ENCODE measurements around the gene SLC1A5. TPM values are rescaled to one million over a fixed set of nuclear protein-coding genes. Genes with fewer than 3 reads are reported as not detected.
A peak's percentile ranks its signal among the peaks of the same experiment; 100 is the strongest.
"Not testable (repeated sequence)": the region's sequence is repeated elsewhere in the genome, so short reads cannot be mapped to it uniquely, and the experiment has no call there.

Gene SLC1A5
- total RNA-seq, 1 donor = 354 TPM

DNA sequence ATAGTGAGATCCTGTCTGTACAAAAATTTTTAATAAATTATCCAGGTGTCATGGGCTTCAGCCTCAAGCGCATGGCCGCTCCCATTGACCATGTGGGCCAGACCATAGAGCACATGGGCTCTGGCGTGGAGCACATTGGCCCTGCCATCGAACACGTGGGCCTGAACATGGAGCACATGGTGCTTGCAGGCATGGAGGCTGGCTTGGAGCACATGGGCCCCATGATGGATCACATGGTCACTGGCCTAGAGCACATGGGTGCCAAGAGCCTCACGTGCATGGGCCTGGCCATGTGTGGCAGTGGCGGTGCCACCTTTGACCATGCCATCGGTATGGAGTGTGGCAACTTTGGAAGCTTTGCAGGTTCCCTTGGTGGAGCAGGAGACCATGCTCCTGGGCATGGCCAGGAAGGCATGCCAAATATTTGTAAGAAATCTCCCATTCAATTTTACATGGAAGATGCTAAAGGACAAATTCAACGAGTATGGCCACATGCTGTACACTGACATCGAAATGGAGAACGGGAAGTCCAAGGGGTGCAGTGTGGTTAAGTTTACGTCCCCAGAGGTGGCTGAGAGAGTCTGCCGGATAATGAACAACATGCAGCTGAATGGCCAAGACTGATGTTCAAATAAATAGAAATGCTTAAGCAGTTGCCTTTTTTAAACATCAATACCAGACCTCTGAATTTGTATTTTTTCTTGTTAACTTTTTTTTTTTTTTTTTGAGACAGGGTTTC is 21.3 kb upstream of the SLC1A5 start:
- no peaks in the 10 kb centered on the region for H3K4me1 ChIP-seq (ENCODE audit: insufficient read depth, low read length)
- TF ChIP-seq CTCF (IDR thresholded peaks at IDR 0.05; ENCODE audit: extremely low read depth, low read depth, low read length) = no peak
- H3K79me2 ChIP-seq (ENCODE audit: insufficient read depth, low read length) = no peaks in the 10 kb centered on the region

GRCh38 chr19:46806656-46807055 is 18.3 kb upstream of the SLC1A5 start:
- no peaks in the 10 kb centered on the region for H3K4me1 ChIP-seq (ENCODE audit: insufficient read depth, low read length)
- no peak for TF ChIP-seq CTCF (IDR thresholded peaks at IDR 0.05; ENCODE audit: extremely low read depth, low read depth, low read length)
- H2AFZ ChIP-seq (ENCODE audit: low read length) = no peak overlapping the region
- no peaks in the 10 kb centered on the region for H3K9me3 ChIP-seq (ENCODE audit: low read depth, low read length)
- H3K27ac ChIP-seq (ENCODE audit: low read depth, low read length) = no peak overlapping the region
- H3K36me3 ChIP-seq (ENCODE audit: insufficient read depth, low read length) = no peaks in the 10 kb centered on the region
- no peaks in the 10 kb centered on the region for H3K79me2 ChIP-seq (ENCODE audit: insufficient read depth, low read length)
- H4K20me1 ChIP-seq (ENCODE audit: insufficient read depth, low read length) = no peaks in the 10 kb centered on the region
- no peak for DNase-seq (ENCODE audit: insufficient read length, low spot score, missing footprints)
- no peak overlapping the region for H3K4me2 ChIP-seq (ENCODE audit: insufficient read depth, low read length)
- no peaks in the 10 kb centered on the region for H3K27me3 ChIP-seq (ENCODE audit: insufficient read depth, low read length)
- no peak overlapping the region for H3K4me3 ChIP-seq (ENCODE audit: insufficient read depth, low read length)

More for the DNA sequence above, 21.3 kb upstream of the SLC1A5 start:
- H3K9me3 ChIP-seq (ENCODE audit: low read depth, low read length) = no peaks in the 10 kb centered on the region
- no peak overlapping the region for H3K4me2 ChIP-seq (ENCODE audit: insufficient read depth, low read length)
- H3K27ac ChIP-seq (ENCODE audit: low read depth, low read length) = no peak overlapping the region
- no peaks in the 10 kb centered on the region for H3K36me3 ChIP-seq (ENCODE audit: insufficient read depth, low read length)
- DNase-seq (ENCODE audit: insufficient read length, low spot score, missing footprints) = peak; percentile 31
- no peak overlapping the region for H3K4me3 ChIP-seq (ENCODE audit: insufficient read depth, low read length)
- no peaks in the 10 kb centered on the region for H3K27me3 ChIP-seq (ENCODE audit: insufficient read depth, low read length)
- no peaks in the 10 kb centered on the region for H4K20me1 ChIP-seq (ENCODE audit: insufficient read depth, low read length)
- no peak overlapping the region for H2AFZ ChIP-seq (ENCODE audit: low read length)

DNA sequence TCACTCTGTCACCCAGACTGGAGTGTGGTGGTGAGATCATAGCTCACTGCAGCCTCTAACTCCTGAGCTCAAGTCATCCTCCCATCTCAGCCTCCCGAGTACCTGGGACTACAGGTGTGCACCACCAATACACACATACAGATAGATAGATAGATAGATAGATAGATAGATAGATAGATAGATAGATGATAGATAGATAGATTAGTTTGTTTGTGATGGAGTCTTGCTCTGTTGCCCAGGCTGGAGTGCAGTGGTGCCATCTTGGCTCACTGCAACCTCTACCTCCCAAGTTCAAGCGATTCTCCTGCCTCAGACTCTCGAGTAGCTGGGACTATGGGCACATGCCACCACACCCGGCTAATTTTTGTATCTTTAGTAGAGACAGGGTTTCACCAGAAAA is 16.0 kb upstream of the SLC1A5 start:
- not testable (repeated sequence) for H3K27me3 ChIP-seq (ENCODE audit: insufficient read depth, low read length); H3K9me3 ChIP-seq (ENCODE audit: low read depth, low read length); H3K36me3 ChIP-seq (ENCODE audit: insufficient read depth, low read length); DNase-seq (ENCODE audit: insufficient read length, low spot score, missing footprints); H3K27ac ChIP-seq (ENCODE audit: low read depth, low read length); H3K79me2 ChIP-seq (ENCODE audit: insufficient read depth, low read length); H4K20me1 ChIP-seq (ENCODE audit: insufficient read depth, low read length); H2AFZ ChIP-seq (ENCODE audit: low read length); H3K4me3 ChIP-seq (ENCODE audit: insufficient read depth, low read length); H3K4me2 ChIP-seq (ENCODE audit: insufficient read depth, low read length); H3K4me1 ChIP-seq (ENCODE audit: insufficient read depth, low read length)

GRCh38 chr19:46803555-46803954 is 15.2 kb upstream of the SLC1A5 start:
- Histone ChIP-seq H3K4me3 (ENCODE audit: insufficient read depth, low read length) (no peak overlapping the region), H4K20me1 (ENCODE audit: insufficient read depth, low read length) (no peaks in the 10 kb centered on the region), H3K4me2 (ENCODE audit: insufficient read depth, low read length) (no peak overlapping the region), H3K4me1 (ENCODE audit: insufficient read depth, low read length) (no peaks in the 10 kb centered on the region), H3K9me3 (ENCODE audit: low read depth, low read length) (no peaks in the 10 kb centered on the region), H3K27me3 (ENCODE audit: insufficient read depth, low read length) (no peaks in the 10 kb centered on the region), H3K36me3 (ENCODE audit: insufficient read depth, low read length) (no peaks in the 10 kb centered on the region), H2AFZ (ENCODE audit: low read length) (no peak overlapping the region), H3K79me2 (ENCODE audit: insufficient read depth, low read length) (no peaks in the 10 kb centered on the region), H3K27ac (ENCODE audit: low read depth, low read length) (no peak overlapping the region)
- no peak for TF ChIP-seq CTCF (IDR thresholded peaks at IDR 0.05; ENCODE audit: extremely low read depth, low read depth, low read length)
- DNase-seq (ENCODE audit: insufficient read length, low spot score, missing footprints) = no peak

All from osteoblast (primary cell).